PC-9 (cell line): Measurements from ENCODE around the gene TMEM187.

Experiments used
- CTCF ChIP-seq: fragments of 200-600 bp; sonication (generic); conservative IDR thresholded peaks from 2 replicates; pipeline ENCODE4 v1.6.1; 2017; ENCODE audit warnings: mixed run types, antibody characterized with exemption, mild to moderate bottlenecking, moderate library complexity
- EZH2 ChIP-seq: fragments of 200-600 bp; sonication (generic); IDR thresholded peaks from 2 replicates; pipeline ENCODE4 v1.8.0; 2017; ENCODE audit warnings: antibody characterized with exemption, low read depth

GRCh38 chrX:154011376-154012335 is 39.1 kb downstream of the TMEM187 start:
- TF ChIP-seq CTCF (no peak), EZH2 (no peak)
